SU-DHL-6 (cell line): ENCODE results near the gene BCL2.

Experiments
- EZH2phosphoT487 ChIP-seq: fragments of 200-600 bp; sonication (generic), shearing (Covaris generic); conservative IDR thresholded peaks from 2 replicates; pipeline ENCODE4 v1.6.1; 2018; ENCODE audit warnings: mild to moderate bottlenecking, antibody characterized with exemption, low read length, moderate library complexity, mixed read lengths
- TF ChIP-seq, protein P1 (sequence below): fragments of 200-600 bp; sonication (generic); IDR thresholded peaks from one replicate; pipeline ENCODE4 v1.5.1; 2017; ENCODE audit warnings: antibody characterized with exemption, mild to moderate bottlenecking, low read length, moderate library complexity; ENCODE audit not compliant: insufficient read depth, poor library complexity, severe bottlenecking

GRCh38 chr18:63213936-63214671, 105.5 kb downstream of the BCL2 start:
- TF ChIP-seq, protein P1, sequence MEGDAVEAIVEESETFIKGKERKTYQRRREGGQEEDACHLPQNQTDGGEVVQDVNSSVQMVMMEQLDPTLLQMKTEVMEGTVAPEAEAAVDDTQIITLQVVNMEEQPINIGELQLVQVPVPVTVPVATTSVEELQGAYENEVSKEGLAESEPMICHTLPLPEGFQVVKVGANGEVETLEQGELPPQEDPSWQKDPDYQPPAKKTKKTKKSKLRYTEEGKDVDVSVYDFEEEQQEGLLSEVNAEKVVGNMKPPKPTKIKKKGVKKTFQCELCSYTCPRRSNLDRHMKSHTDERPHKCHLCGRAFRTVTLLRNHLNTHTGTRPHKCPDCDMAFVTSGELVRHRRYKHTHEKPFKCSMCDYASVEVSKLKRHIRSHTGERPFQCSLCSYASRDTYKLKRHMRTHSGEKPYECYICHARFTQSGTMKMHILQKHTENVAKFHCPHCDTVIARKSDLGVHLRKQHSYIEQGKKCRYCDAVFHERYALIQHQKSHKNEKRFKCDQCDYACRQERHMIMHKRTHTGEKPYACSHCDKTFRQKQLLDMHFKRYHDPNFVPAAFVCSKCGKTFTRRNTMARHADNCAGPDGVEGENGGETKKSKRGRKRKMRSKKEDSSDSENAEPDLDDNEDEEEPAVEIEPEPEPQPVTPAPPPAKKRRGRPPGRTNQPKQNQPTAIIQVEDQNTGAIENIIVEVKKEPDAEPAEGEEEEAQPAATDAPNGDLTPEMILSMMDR: no peak
- TF ChIP-seq EZH2phosphoT487: no peak
